ENCODE results near the gene ERO1B. TPM values are rescaled to one million over a fixed set of nuclear protein-coding genes. Genes with fewer than 3 reads are reported as not detected.

Gene ERO1B
- total RNA-seq, 1 experiment from 2014 or later: 3.8 TPM

DNA sequence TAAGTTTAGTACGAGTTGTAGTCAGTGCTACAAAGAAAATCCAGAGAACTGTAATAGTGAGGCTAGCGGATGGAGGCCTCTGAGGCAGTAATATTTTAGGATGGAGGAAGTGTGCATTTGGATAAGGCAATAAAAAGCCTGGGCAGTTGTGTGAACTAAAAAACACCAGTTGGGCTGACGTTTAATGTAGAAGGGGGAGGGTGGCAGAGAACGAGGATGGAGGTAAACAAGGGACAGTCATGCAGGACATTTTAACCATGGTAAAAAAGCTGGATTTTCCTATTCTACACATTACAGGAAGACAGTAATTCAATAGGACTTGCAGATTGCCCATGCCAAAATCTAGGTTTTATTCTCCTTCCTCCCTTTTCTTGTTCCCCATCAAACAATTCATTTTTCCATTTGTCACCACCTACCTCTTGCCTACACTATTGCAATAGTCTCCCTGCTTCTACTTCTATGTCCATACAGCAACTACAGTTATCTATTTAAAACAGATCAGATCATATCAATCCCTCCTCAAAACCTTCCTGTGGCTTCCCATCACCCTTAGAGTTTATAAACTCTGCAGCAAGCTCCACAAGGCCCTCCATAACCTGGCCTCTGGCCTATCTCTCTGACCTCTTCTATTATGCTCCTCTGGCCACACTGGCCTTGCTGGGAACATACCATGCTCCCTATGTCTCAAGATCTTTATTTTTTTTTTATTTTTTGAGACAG lies 27.7 kb downstream of the ERO1B start:
- DNase-seq (ENCODE audit: low read depth): no peak

DNA sequence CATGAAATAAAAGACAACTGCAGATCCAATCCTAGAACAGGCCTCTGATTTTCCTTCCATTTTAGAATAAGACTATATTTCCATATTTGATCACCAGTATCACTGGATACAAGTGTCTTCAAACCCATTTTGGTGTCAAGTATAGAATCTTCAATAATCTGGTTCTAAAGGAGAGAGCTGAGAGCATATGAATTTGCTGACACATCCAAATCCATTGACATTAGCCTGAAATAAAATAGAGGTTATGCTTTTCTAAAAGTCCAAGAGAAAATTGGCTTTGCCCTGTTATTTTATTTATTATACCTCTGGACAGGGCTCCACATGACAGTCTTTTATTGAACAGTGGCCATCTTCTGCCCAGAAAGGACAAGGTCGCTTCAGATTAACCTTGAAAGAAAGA lies 28.6 kb downstream of the ERO1B start:
- DNase-seq (ENCODE audit: low read depth): no peak

DNA sequence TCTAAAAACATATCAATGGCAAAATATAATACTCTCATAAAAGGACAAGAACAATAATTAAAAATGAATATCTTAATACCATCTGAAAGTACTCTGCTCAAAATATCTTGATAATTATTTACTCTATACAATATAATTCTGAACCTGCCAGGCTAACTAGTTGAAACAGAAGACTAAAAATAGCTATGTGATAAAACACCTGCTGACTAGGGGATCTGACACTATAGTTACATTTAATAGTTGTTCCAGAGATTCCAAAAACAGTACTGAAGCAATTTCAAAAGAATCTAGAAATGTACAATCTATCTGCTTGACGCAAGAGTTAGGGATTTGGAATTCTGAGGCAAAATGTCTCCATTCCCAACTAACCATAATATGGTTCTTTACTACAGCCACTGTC lies 30.2 kb downstream of the ERO1B start:
- no peak for DNase-seq (ENCODE audit: low read depth)

DNA sequence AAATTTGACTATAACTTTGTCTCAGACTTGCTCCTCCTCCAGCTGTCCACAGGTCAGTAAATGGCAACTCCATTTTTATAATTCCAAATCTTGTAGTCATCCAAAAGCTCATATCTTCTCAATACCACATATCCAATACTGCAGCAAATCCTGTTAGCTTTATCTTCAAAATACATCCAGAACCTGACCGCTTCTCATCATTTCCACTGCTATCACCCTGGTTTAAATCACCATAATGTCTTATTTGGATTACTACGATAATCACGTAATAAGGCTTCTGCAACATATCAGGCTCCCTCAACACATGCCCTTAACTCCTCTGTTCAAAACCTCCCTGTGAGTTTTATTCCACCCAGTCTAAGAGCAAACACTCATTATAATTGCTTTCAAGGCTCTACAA lies 34.5 kb downstream of the ERO1B start:
- DNase-seq (ENCODE audit: low read depth): no peak

DNA sequence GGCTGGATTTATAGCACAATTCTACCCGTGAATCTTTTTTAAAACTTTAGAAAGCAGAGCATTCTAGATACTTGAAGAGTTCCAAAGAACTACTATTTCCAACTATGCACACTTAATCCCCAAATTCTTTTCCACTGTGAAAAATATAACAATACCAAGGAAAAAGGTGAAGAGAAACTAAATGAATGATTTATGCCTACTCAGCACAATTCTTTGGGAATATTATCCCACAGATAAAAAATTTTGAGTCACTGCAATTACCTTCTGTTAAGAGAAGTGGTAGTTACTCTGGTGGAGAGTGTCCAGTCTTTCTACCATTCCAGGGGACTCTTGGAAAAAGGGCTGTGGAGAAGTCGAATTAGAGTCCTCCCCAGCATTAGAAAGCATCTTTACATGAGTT lies 39.2 kb downstream of the ERO1B start:
- no peak for DNase-seq (ENCODE audit: low read depth)

DNA sequence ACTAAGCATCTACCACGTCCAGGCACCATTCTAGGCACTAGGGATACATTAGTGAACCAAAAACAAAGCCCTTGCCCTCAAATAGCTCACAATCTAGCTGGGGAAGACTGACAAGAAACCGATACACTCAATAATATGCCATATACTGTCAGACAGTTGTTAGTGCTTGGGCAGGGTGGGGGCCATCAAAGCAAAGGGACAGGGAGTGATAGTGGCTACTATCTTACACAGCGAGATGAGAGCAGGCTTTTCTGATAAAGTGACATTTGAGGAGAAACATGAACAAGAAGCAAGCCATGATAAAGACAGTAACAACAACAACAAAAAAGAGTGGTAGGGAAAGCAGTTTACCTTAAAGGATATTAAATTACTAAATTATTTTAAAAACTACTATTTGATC lies 41.1 kb downstream of the ERO1B start:
- DNase-seq (ENCODE audit: low read depth): no peak

DNA sequence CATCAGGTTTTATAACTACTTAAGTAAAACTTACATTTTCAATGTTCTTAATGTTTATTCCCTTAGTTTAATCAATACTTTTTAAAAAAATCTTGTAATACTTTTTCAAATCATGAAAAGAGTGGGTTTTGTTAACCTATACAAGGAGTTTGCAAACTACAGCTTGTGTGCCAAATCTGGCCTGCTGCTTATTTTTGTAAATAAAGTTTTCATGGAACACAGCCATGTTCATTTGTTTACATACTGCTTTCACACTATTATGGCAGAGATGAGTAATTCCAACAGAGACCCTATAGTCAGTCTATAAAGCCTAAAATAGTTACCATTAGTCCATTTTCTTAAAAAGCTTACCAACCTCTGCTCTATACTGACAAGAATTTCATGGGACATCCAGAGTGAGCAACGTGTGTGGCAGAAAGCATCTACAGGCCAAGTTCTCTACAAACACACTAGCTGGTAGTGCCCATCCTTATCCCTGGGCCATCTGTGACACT lies 42.6 kb downstream of the ERO1B start:
- no peak for DNase-seq (ENCODE audit: low read depth)

DNA sequence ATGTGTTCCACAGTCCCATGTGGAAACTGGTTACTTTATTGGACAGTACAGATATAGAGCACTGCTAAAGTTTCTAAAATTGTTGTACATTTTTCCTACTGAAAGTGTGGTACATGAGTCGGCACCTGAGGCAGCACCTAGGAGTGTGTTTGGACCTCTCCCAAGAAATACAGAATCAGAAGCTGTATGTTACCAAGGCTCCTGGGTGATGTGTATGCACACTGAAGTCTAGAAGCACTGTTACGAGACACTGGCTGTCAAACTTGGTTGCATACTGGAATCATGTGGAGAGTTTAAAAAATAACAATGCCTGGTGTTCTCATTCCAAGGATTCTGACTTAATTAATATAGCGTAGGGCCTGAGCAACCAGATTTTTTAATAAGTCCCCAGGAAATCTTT lies 46.6 kb downstream of the ERO1B start:
- DNase-seq (ENCODE audit: low read depth): no peak

DNA sequence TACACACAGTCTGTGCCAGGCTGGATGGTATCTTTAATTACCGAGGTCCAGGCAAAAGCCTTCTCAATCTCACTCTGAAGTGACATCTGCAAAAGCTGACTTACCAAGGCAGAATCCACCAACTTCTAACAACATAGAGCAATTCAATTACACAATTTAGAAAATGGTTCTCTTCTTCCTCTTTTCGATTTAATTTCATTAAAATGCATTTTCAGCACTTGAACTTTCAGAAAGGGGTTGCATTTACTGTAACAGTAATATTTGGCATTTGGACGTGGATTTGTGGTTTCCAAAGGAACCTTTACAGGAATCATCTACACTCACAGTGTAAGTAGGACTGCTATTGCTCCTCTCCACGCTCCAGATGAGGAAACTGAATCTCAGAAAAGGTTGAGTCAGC lies 53.3 kb downstream of the ERO1B start:
- no peak for DNase-seq (ENCODE audit: low read depth)

DNA sequence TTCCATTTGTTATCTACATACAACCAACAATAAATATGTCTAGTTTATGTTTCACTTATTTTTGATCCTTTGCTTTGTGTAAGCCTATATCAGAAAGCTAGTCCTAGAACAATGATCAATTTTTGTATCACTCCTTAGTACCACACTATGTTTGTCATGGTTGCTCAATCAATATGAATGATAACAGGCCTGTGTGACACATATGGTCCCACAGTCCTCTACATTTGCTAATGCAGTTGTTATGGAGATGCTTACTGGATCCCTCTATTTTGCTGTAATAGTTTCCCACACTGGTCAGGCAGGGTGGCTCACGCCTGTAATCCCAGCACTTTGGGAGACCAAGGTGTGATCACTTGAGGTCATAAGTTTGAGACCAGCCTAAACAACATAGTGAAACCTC lies 59.1 kb downstream of the ERO1B start:
- no peak for DNase-seq (ENCODE audit: low read depth)

DNA sequence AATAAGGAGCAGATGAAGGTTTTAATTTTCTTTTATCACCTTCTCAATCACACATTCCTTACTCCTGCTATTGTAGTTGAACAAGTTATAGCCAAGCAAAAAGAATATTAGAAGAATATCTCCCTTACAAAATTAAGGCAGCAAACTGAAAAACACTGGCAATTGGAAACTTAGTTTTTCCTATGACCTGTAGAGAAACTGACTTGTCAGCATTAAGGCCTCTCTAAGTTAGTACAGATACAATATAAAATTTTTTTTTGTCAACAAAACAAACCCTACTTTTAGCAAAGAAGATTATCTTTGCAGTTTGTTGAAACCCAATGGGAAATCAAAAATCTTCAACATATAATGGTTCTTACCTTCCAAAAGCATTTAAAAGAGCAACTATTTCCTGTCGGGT lies 61.3 kb downstream of the ERO1B start:
- DNase-seq (ENCODE audit: low read depth): no peak

DNA sequence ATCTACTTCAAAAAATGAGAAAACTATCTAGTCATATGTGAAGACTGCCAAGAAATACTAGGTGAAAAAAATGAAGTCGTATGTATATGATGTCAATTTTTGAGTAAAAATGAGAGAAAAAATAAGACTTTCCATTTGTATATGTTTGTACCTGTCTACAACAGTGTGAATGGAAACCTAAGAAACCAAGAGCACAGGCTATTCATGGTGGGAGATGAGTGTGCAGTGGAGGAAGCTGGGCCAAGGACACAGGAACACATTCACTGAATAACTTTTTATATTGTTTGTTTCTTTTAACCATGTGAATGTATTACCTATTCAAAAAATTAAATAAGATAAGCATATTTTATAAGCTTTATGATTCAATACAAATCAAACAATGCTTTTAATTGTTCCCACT lies 67.0 kb downstream of the ERO1B start:
- DNase-seq (ENCODE audit: low read depth): no peak

DNA sequence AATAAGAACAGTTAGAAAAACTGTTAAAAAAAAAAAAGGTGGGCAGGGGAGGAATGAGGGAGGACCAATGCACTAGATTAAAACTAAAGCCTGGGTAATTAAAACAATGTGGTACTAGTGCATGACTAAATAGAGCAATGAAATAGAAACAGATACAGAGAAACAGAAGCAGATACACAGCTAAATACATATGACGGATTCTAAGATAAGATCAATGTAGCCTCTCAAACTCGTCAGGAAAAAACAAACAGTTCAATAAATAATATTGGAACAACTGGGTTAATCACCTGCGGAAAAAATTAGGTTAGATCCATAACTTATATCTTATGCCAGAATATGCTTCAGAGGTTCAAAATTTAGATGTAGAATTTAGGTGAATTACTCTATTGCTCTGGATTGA lies 68.2 kb downstream of the ERO1B start:
- DNase-seq (ENCODE audit: low read depth): no peak

DNA sequence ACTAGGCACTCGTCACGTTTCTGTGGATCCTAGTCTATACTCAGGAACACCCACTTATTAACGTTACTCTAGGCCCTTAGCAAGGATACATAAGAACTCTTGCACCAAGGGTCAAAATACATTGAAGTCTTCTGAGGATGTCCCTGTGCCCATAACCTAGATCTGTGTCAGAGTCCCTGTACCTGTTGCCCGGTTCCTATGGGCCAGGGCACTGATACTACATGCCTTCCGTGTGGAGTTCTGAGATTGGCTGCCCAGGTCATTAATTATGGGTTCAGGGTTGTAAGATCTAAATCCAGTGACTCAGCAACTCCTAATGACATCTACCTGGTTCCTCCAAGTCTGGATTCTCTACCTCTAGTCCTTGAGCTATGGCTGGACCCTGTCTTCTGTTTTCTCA lies 69.9 kb downstream of the ERO1B start:
- no peak for DNase-seq (ENCODE audit: low read depth)

DNA sequence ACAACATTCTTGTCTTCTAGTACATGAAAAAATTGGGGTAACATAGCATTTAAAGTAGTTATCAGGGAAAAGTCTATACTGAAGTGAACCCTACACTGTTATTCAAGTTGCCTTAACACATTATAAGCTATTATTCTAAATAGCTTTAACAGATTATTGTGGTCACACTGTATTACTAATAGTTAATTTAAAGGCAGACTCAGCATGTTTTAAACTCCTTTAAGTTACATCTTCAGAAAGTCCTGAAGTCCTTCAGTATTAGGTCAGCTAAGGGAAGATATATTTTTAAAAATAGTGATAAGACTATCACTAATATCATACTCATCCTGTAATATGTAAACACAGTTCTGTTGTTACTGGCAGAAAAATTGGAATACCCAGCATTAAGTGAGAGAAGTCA lies 72.0 kb downstream of the ERO1B start:
- DNase-seq (ENCODE audit: low read depth): no peak

DNA sequence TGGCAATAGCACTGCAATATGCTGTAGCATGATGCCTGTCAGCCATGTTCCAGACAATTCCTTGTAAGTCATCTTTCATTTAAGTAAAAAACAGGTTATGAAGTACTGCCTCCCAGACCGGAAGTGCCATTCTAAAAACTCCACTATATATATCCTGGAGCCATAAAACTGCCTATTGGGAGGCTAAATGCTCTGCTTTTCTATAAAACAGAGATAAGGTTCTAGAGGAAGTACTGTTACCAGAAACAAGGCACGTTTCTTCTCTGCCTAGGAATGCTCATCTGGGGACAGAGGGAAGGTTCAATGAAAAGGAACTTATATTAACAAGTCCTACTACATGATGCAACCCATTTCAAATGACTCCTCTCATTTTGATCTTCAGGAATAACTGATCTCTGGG lies 72.6 kb downstream of the ERO1B start:
- no peak for DNase-seq (ENCODE audit: low read depth)

DNA sequence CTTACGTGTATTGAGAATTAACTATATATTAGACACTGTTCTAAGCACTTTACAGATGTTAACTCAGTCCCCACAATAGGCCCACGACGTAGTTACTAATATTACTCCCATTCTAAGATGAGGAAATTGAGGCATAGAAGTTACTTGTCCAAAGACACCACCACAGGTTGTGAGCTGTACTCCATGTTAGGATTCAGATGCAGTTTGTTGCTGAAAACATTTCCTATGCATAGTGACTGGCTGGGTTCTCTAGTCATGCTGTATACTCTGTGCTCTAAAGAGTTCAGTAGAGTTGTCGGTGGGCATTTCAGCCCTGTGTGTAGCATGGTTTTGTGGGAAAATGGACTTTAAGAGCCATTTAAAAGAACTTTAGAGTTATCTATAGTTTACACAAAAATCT lies 74.2 kb downstream of the ERO1B start:
- DNase-seq (ENCODE audit: low read depth): no peak

DNA sequence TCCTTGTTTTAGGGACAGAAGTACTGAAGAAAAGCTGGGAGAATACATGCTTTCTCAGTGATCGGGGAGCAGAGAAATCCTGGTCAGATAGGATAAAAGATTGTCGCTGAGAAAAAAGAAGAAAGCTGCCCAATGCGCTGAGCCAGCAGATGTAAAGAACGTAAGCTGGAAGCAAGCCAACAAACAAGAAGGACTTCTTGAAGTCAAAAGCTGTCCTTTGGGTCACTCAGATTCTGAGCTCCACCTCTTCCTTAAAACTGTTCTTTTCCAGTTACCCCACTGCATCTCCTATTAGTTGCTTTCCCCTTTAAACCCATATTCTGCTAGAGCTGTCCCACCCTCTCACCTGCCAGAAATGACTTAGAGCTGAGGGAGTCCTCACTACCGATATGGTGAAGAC lies 74.6 kb downstream of the ERO1B start:
- DNase-seq (ENCODE audit: low read depth): no peak

DNA sequence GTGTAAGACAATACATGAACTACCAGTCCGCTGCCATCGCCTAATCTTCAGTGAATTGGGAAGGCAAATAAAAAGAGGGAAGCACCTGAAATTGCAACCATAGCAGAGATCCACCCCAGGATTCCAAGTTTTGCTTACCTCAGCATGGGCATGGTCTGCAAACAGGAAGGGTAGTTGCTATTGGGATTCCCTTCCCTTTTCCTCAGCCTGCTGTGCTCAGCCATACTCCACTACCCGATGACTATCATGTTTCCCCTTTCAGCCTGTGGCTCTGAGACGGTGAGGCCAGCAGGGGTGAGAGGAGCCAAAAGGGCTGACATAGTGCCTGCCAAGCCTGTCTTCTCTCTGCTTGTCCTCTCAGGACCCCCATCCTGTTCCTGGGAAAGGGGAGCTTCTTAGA lies 75.2 kb downstream of the ERO1B start:
- DNase-seq (ENCODE audit: low read depth): no peak

DNA sequence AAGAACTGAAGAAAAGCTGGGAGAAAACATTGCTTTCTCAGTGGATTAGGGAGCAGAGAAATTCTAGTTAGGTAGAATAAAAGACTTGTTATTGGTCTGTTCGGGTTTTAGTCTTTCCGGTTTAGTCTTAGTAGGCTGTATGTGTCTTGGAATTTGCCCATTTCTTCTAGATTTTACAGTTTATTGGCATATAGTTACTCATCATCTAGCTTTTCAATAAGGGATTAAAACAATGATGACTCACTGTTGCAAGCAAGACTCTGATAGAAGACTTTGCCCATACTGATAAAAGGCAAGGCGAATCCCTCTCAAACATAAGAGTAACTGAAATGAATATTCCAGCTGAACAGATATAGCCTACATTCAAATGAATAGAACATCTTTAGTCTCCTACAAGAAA lies 77.1 kb downstream of the ERO1B start:
- DNase-seq (ENCODE audit: low read depth): no peak

DNA sequence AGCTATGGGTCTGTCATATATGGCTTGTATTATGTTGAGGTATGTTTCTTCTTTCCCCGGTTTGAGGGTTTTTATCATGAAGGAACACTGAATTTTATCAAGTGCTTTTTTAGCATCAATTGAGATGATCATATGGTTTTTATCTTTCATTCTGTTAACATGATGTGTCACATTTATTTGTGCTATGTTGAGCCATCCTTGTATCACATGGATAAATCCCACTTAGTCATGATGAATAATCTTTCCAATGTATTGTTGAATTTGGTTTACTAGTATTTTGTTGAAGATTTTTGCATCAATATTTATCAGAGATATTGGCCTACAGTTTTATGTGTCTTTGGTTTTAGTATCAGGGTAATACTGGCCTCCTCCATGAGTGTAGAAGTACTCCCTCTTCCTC lies 77.7 kb downstream of the ERO1B start:
- peak; percentile 1 for DNase-seq (ENCODE audit: low read depth)

DNA sequence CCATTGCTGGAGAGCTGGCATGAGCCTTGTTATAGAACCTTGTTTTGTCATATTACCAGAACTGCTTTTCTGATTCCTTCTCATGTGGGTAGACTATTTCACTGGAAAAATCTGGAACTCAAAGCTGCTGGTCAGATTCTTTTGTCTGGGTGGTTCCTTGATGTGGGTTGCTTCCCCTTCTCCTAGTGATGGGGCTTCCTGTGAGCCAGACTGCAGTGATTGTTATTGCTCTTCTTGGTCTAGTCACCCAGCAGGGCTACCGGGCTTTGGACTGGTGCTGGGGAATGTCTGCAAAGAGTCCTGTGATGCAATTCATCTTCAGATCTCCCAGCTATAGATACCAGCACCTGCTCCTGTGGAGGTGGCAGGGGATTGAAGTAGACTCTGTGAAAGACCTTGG lies 80.0 kb downstream of the ERO1B start:
- no peak for DNase-seq (ENCODE audit: low read depth)

DNA sequence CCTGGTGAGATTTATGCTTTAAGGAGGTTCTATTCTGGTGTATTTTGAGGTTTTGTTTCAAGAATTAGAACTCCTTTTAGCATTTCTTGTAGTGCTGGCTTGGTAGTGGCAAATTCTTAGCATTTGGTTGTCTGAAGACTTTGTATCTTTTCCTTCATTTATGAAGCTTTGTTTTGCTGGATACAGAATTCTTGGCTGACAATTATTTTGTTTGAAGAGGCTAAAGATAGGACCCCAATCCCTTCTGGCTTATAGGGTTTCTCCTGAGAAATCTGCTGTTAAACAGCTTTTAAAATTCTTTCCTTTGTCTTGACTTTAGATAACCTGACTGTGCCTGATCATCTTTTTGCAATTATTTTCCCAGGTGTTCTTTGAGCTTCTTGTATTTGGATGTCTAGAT lies 80.8 kb downstream of the ERO1B start:
- DNase-seq (ENCODE audit: low read depth): no peak

DNA sequence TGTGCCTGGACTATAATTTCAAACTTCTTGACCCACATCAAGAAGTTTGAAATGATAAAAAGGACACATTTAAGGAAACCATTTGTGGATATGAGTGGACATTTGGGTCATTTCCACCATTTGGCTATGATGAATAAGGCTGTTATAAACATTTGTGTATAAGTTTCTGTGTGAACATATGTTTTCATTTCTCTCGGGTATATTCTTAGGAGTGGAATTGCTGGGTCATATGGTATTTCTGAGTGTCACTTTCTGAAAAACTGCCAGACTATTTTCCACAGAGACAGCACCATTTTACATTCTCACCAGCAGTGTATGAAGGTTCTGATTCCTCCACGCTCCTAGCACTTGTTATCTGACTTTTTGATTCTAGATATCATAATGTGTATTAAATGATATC lies 88.6 kb downstream of the ERO1B start:
- DNase-seq (ENCODE audit: low read depth): no peak
